CD14-positive monocyte (primary cell): ENCODE data around the gene C11orf91. TPM values are rescaled to one million over a fixed set of nuclear protein-coding genes. Genes with fewer than 3 reads are reported as not detected.

Experiments used
- DNase-seq, 3 donors: peaks; one replicate each; pipeline ENCODE4 v3.0.0-alpha.2; 2011 to 2022
- H2AFZ ChIP-seq: 2 replicates; pipeline ENCODE4 v1.6.0; 2012; ENCODE audit warnings: mild to moderate bottlenecking, low read depth, low read length, inconsistent platforms; ENCODE audit not compliant: insufficient read depth, poor library complexity, severe bottlenecking
- H3K27ac ChIP-seq, 2 donors: 1 replicate in 1 of 2; 2 replicates in 1 of 2; pipeline ENCODE4 v1.5.1; 2012 to 2013; ENCODE audit warnings: low read length in 2 of 2, control low read depth in 1 of 2, inconsistent platforms in 1 of 2, low read depth in 1 of 2, mild to moderate bottlenecking in 1 of 2
- H3K27me3 ChIP-seq, 2 donors: one replicate each; pipeline versions ENCODE4 v1.6.0 to v1.6.1; 2011 to 2013; ENCODE audit warnings: low read length in 2 of 2; ENCODE audit not compliant: control insufficient read depth in 2 of 2, insufficient read depth in 2 of 2
- H3K36me3 ChIP-seq, 2 donors: replicated peaks in 1 of 2; 1 replicate in 1 of 2; 2 replicates in 1 of 2; pipeline versions ENCODE4 v1.5.1 to v1.6.1; 2012 to 2013; ENCODE audit warnings: low read length in 2 of 2, control low read depth in 1 of 2, inconsistent platforms in 1 of 2, mild to moderate bottlenecking in 1 of 2; ENCODE audit not compliant: insufficient read depth in 2 of 2, control insufficient read depth in 1 of 2
- H3K4me1 ChIP-seq, 2 donors: 1 replicate in 1 of 2; 2 replicates in 1 of 2; pipeline versions ENCODE4 v1.5.1 to v1.6.1; 2012 to 2013; ENCODE audit warnings: low read length in 2 of 2, control low read depth in 1 of 2, inconsistent platforms in 1 of 2, mild to moderate bottlenecking in 1 of 2, moderate library complexity in 1 of 2; ENCODE audit not compliant: insufficient read depth in 2 of 2, control insufficient read depth in 1 of 2
- H3K4me2 ChIP-seq: replicated peaks from 2 replicates; pipeline ENCODE3; 2012; ENCODE audit warnings: low read length, moderate library complexity, mild to moderate bottlenecking; ENCODE audit not compliant: poor library complexity, severe bottlenecking; ENCODE audit errors: extremely low read depth
- H3K4me3 ChIP-seq, 3 experiments: fragments of 200-600 bp in 1 of 3; sonication (generic) in 1 of 3; replicated peaks in 1 of 3; 1 replicate in 2 of 3; 2 replicates in 1 of 3; pipeline ENCODE4 v1.5.1; 2011 to 2013; ENCODE audit warnings: low read length in 3 of 3, mild to moderate bottlenecking in 3 of 3, control low read depth in 2 of 3, low read depth in 2 of 3, inconsistent platforms in 1 of 3, moderate library complexity in 1 of 3
- H3K79me2 ChIP-seq: 2 replicates; pipeline ENCODE4 v1.6.0; 2012; ENCODE audit warnings: mild to moderate bottlenecking, control low read depth, inconsistent platforms, low read length, moderate library complexity; ENCODE audit not compliant: insufficient read depth
- H3K9ac ChIP-seq: 2 replicates; pipeline ENCODE4 v1.6.0; 2017; ENCODE audit warnings: low read length, mild to moderate bottlenecking; ENCODE audit not compliant: insufficient read depth, poor library complexity, severe bottlenecking
- H3K9me3 ChIP-seq, 2 donors: replicated peaks in 1 of 2; 1 replicate in 1 of 2; 2 replicates in 1 of 2; pipeline versions ENCODE4 v1.5.1 to v1.6.1; 2012 to 2013; ENCODE audit warnings: low read length in 2 of 2, control low read depth in 1 of 2; ENCODE audit not compliant: control insufficient read depth in 1 of 2, insufficient read depth in 1 of 2
- H4K20me1 ChIP-seq: 2 replicates; pipeline ENCODE4 v1.6.0; 2012; ENCODE audit warnings: mild to moderate bottlenecking, low read length, control low read depth, moderate library complexity; ENCODE audit not compliant: insufficient read depth
- H3K27ac Mint-ChIP-seq, 7 donors: one replicate each; pipeline ENCODE4 v1.8.0; 2020; ENCODE audit warnings: mild to moderate bottlenecking in 7 of 7, mixed read lengths in 7 of 7, moderate library complexity in 6 of 7, inconsistent platforms in 2 of 7
- H3K27me3 Mint-ChIP-seq, 3 donors: one replicate each; pipeline ENCODE4 v1.8.0; 2021 to 2022; ENCODE audit warnings: low read depth in 3 of 3, mild to moderate bottlenecking in 3 of 3, mixed read lengths in 3 of 3, moderate library complexity in 3 of 3, inconsistent platforms in 1 of 3
- H3K36me3 Mint-ChIP-seq, 2 donors: one replicate each; pipeline ENCODE4 v1.8.0; 2020; ENCODE audit warnings: mixed read lengths in 2 of 2, inconsistent platforms in 1 of 2, mild to moderate bottlenecking in 1 of 2
- H3K4me1 Mint-ChIP-seq: one replicate; pipeline ENCODE4 v1.8.0; 2020; ENCODE audit warnings: mild to moderate bottlenecking, mixed read lengths
- H3K4me3 Mint-ChIP-seq, 2 donors: one replicate each; pipeline ENCODE4 v1.8.0; 2020; ENCODE audit warnings: mild to moderate bottlenecking in 2 of 2, mixed read lengths in 2 of 2, moderate library complexity in 1 of 2
- H3K9me3 Mint-ChIP-seq, 7 donors: one replicate each; pipeline ENCODE4 v1.8.0; 2020 to 2022; ENCODE audit warnings: mixed read lengths in 7 of 7, mild to moderate bottlenecking in 6 of 7, moderate library complexity in 6 of 7, inconsistent platforms in 2 of 7
- WGBS: methylation state at CpG from one replicate; pipeline ENCODE4 v1.1.5; 2013; ENCODE audit warnings: missing lambda C conversion rate; ENCODE audit not compliant: insufficient coverage; 5-methylcytosine and 5-hydroxymethylcytosine counted together
- intact Hi-C, 2 donors: fragments of 100-400 bp; cut with micrococcal nuclease; formaldehyde crosslinking; loops; one replicate each; pipeline versions ENCODE4 v1.15.0 to v1.15.1; 2023
- polyA plus RNA-seq, 3 donors: library from polyadenylated mRNA; depleted of rRNA in 1 of 3; unstranded in 2 of 3; stranded (reverse) in 1 of 3; fragments of 300-500 nt in 2 of 3; fragments of >200 nt in 1 of 3; fragmentation: Illumina TruSeq in 2 of 3; gene quantifications; 1 replicate in 2 of 3; 2 replicates in 1 of 3; pipeline ENCODE4 v1.2.3, GENCODE V29; 2012 to 2021
- TF ChIP-seq, protein P1 (sequence below): fragments of 200-600 bp; IDR thresholded peaks from one replicate; pipeline ENCODE4 v1.8.0; 2022; ENCODE audit warnings: antibody characterized with exemption, mild to moderate bottlenecking

The C11orf91 gene
- polyA plus RNA-seq, 3 donors = not detected

DNA sequence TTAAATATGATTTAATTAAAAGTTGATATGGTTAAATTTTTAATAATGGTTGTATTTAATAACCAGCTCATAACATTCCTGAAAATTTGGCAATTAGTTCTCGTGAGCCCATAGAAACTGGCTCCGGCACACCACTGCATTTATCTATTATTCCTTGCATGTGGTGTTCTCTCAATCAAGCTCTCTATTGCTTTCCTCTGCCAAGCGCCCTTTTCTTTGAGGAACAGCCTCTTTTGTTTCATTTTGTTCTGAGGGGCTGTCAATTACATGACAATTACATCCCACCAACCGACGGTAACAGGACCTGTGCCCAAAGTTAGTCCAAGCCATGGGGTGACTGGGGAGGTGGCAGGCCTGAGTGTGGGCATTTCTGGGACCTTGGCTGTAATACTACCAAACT, 8.1 kb downstream of the C11orf91 start:
- 100% methylated on average over 1 of the region's 5 CpGs for WGBS
- Mint-ChIP-seq H3K9me3 (peaks cover 0 to 5% (median 1%) of the 10 kb centered on the region in 7 donors), H3K27ac (no peak overlapping the region), H3K36me3 (no peaks in the 10 kb centered on the region), H3K27me3 (peaks cover 13 to 21% (median 15%) of the 10 kb centered on the region in 3 donors), H3K4me1 (peaks cover 6% of the 10 kb centered on the region), H3K4me3 (no peak overlapping the region)
- Histone ChIP-seq H3K79me2 (no peaks in the 10 kb centered on the region), H3K36me3 (no peaks in the 10 kb centered on the region), H3K4me2 (no peak overlapping the region), H3K4me3 (no peak overlapping the region), H3K4me1 (no peaks in the 10 kb centered on the region), H3K9me3 (peaks cover 0 to under 1% of the 10 kb centered on the region in 2 donors), H3K27me3 (peaks cover 3 to 18% of the 10 kb centered on the region in 2 donors), H2AFZ (no peak overlapping the region), H4K20me1 (no peaks in the 10 kb centered on the region), H3K27ac (no peak overlapping the region), H3K9ac (no peak overlapping the region)
- TF ChIP-seq, protein P1, sequence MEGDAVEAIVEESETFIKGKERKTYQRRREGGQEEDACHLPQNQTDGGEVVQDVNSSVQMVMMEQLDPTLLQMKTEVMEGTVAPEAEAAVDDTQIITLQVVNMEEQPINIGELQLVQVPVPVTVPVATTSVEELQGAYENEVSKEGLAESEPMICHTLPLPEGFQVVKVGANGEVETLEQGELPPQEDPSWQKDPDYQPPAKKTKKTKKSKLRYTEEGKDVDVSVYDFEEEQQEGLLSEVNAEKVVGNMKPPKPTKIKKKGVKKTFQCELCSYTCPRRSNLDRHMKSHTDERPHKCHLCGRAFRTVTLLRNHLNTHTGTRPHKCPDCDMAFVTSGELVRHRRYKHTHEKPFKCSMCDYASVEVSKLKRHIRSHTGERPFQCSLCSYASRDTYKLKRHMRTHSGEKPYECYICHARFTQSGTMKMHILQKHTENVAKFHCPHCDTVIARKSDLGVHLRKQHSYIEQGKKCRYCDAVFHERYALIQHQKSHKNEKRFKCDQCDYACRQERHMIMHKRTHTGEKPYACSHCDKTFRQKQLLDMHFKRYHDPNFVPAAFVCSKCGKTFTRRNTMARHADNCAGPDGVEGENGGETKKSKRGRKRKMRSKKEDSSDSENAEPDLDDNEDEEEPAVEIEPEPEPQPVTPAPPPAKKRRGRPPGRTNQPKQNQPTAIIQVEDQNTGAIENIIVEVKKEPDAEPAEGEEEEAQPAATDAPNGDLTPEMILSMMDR = no peak
- no peak for DNase-seq
- intact Hi-C loops = loop anchor here in 1 of 2 donors (10.0 kb wide), 1 partner anchor 328 kb away; no protein-coding TSS in a partner anchor

GRCh38 chr11:33692013-33692504, 8.6 kb downstream of the C11orf91 start:
- no peak for DNase-seq
- no peaks in the 10 kb centered on the region for H3K36me3 Mint-ChIP-seq
- H3K9me3 Mint-ChIP-seq = peaks cover 0 to 8% (median 5%) of the 10 kb centered on the region in 7 donors
- peaks cover 6% of the 10 kb centered on the region for H3K4me1 Mint-ChIP-seq
- Histone ChIP-seq H3K27ac (no peak overlapping the region), H3K9ac (no peak overlapping the region), H3K4me1 (no peaks in the 10 kb centered on the region), H4K20me1 (no peaks in the 10 kb centered on the region), H2AFZ (no peak overlapping the region), H3K79me2 (no peaks in the 10 kb centered on the region), H3K27me3 (peaks cover 3 to 14% of the 10 kb centered on the region in 2 donors), H3K4me2 (no peak overlapping the region), H3K9me3 (peaks cover 0 to 3% of the 10 kb centered on the region in 2 donors), H3K4me3 (no peak overlapping the region), H3K36me3 (no peaks in the 10 kb centered on the region)
- H3K27me3 Mint-ChIP-seq = peaks cover 11 to 17% (median 12%) of the 10 kb centered on the region in 3 donors
- intact Hi-C loops = loop anchor here in 1 of 2 donors (10.0 kb wide), 1 partner anchor 327 kb away; no protein-coding TSS in a partner anchor
- H3K27ac Mint-ChIP-seq = no peak overlapping the region
- WGBS = 90% methylated on average over 6 of the region's 9 CpGs
- TF ChIP-seq, protein P1 = no peak
- no peak overlapping the region for H3K4me3 Mint-ChIP-seq
